ENCODE measurements around the gene CXCL12.

- TF ChIP-seq CTCF (IDR thresholded peaks at IDR 0.05 in 2 of 3, conservative IDR thresholded peaks at IDR 0.05 in 1 of 3; ENCODE audit: borderline replicate concordance in 1 of 3, insufficient read depth in 1 of 3, low read depth in 2 of 3, low read length in 2 of 3) (no peak), POLR2A (IDR thresholded peaks at IDR 0.05; ENCODE audit: borderline replicate concordance, extremely low read depth, insufficient read depth, insufficient read length) (no peak), EZH2 (IDR thresholded peaks at IDR 0.05) (no peak), FOSL1 (IDR thresholded peaks at IDR 0.05; ENCODE audit: low read depth) (no peak), REST (IDR thresholded peaks at IDR 0.05; ENCODE audit: low read depth) (no peak), MAX (IDR thresholded peaks at IDR 0.05) (no peak), POLR2AphosphoS5 (IDR thresholded peaks at IDR 0.05; ENCODE audit: low read depth, low read length) (no peak), CEBPB (IDR thresholded peaks at IDR 0.05; ENCODE audit: low read depth) (no peak), CBX3 (IDR thresholded peaks at IDR 0.05; ENCODE audit: low read depth) (no peak), SIN3A (IDR thresholded peaks at IDR 0.05; ENCODE audit: low read depth) (no peak), JUND (IDR thresholded peaks at IDR 0.05) (no peak), EGR1 (IDR thresholded peaks at IDR 0.05; ENCODE audit: low read depth) (no peak), ATF3 (IDR thresholded peaks at IDR 0.05) (no peak)
Measured at GRCh38 chr10:44425466-44425865, 40.6 kb upstream of the CXCL12 start.
